OCI-M1 (cell line): ENCODE results near the gene SORBS1.

Experiments used
- DNase-seq: peaks from one replicate; lab custom pipeline; 2025; lab: John Stamatoyannopoulos, UW

SORBS1 gene

DNA sequence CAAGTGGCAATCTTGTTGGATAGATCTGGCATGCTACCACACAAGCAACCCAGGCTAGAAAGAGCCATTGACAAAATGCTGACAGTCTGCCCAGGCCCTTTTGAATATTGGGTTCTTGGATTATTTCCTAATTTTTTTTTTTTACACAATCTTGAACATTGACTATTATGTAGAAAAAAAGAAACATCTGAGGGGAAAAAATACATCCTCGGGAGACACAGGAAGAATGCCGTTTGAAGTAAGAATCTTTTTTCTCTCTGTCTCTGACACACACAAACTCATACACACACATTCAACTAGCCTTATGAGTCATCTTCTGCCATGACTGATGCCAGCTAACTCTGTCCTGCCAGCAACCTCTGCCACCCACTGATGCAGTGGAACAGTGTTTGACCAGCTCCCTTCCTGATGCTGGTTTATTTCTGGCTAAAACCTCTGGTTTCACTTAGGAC lies 47.2 kb downstream of the SORBS1 start:
- DNase-seq = no peak

DNA sequence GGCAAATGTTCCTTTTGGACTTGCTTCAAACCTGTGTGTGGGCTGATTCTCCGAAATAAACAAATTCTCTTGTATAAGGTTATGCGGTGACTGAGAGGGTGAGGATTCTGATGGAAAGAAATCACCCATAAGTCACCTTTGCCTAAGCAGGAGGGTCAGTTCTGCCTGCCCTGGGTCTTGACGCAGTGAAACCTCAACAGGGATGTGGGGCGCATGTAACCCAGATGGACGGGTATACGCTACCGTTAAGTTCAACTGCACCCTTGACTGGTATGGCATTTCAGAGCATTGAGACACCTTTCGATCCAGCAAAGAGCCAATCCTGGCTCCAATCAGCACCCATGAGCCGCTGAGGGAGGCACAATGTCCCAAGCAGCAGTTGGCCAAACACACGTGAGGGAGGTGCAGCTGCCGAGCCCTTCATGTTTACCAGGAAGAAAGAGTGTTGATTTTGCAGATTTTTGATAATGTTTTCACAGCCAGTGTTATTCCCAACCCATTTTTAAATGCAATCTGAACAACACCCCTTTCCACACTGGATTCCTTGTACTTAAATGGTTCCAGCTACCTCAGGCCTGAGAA lies 48.1 kb downstream of the SORBS1 start:
- DNase-seq = no peak

- no peak for DNase-seq
Observed at GRCh38 chr10:95511314-95511713, 49.9 kb downstream of the SORBS1 start.

DNA sequence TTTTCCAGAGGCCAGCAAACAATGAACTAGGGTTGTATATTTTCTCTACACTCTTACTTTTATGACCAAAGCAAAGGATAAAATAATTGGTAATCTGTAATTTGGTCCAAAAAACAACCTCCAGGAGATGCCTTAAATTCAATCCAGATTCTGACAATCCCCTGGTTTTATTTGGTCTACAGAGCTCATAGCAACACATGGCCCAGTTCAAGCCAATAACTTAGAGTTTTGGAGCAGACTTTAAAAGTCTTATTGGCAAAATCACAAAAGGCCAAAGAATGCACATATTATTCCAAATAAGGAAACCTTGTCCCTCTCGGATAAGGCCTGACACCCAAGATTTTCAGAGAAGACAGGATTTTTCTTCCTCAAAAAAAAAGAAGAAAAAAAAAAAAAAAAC lies 51.9 kb downstream of the SORBS1 start:
- DNase-seq = no peak

DNA sequence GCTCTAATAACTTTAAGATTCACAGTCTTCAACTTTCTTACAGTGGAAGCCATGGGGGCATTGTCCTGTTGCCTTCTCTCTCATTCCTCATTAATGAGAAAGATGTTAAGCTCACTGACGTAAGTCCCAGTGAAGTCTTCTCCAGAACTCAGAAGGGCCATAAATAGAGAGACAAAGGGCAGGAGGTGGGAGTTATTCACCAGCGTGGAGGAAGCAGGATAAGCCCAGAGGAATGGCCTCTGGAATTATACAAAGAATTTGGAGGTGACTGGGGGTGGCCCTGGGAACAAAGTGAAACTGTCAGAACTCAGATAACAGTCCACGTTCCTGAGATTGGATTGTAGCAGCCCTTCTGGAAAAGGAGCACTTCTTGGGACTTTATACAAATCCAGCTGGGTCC lies 52.4 kb downstream of the SORBS1 start:
- no peak for DNase-seq

DNA sequence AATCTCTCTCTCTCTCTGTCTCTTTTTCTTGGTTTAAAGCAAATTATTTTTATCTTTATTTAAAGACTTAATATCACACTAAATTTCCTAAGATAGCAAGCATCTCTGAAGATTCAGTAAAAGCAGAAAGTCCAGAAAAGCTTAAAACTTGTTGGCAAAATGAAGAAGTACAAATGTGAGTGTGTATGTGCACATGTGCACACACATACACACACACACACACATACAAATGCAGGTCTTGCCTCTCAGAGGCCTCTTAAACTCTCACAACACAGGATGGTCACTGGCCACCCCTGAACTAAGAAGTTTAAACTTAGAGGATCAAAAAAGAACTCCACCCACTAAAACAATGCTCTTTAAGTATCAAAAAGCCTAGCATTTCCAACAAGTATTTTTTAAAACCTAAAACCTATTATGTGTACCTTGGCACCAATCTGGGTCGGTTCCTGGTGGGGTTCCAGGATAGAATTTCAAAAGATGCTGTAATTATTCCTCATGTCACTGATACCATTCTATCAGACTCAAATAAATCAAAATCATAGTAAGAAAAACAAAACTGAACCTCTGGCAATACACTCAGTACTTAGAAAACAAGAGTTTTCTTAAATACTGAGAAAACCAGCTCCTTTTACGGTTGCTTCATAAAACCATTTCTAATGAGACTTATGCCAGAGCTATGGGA lies 55.0 kb downstream of the SORBS1 start:
- peak; percentile 24 for DNase-seq

GRCh38 chr10:95505641-95506040 lies 55.5 kb downstream of the SORBS1 start:
- DNase-seq = no peak

DNA sequence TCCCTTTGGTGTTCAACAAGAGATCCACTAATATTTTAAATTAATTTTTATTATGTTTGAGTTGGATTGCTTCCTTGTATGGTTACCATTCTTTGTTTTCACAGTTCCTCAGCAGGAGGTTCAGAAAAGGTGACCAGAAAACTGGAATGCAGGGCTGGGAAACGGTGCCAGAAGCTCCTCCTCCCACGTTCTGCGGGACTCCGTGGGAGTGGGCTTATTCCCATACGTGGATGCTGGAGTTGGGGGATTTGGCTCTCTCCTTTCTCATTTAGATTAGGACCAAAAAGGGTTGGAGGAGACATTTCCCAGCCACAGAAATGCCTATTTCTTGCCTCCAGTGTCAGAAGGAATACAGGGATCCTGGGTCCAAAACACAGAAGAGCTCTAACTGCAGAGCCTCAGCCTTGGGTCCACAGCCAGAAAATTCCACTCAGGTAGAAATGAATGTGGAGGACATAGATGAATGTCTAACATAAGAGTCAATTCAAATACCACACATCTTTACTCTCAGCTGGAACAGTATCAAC lies 56.0 kb downstream of the SORBS1 start:
- no peak for DNase-seq

- peak; percentile 78 for DNase-seq
Observed at GRCh38 chr10:95504246-95504691, 56.9 kb downstream of the SORBS1 start.

GRCh38 chr10:95503526-95503925 lies 57.6 kb downstream of the SORBS1 start:
- DNase-seq = no peak

DNA sequence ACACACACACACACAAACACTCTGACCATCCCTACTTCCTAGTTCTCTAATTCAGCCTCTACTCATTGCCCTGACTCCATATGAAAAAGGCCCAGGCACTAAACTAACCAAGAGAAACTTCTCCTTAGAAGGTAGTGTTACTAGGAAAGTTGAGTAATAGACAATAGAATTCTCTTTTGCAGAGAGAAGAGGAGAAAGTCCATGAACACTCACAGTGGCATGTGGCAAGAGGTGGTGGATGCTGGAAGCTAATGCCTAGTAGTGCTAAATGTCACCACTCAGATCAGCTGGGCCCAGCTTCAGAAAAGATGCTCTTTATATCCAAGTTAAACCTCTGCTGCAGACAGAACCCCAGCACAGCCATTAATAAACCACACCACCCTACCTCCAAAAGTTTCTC lies 58.2 kb downstream of the SORBS1 start:
- DNase-seq = no peak

DNA sequence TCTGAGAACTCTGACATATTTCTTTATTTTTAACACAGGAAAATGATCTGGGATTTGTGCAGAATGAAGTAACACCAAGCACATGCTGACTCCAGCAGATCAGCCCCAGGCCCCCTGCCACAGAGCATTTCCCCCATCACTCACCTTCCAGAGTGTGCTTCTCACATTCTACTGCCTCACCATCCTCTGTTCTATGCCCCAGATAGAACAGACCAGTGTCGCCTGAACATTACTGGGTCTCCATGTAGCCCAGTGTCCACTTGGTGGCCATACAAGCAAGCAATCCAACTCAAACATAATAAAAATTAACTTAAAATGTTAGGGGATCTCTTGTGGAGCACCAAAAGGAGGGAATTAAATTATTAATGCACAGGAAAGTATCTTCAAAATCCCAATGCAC lies 58.8 kb downstream of the SORBS1 start:
- peak; percentile 62 for DNase-seq

DNA sequence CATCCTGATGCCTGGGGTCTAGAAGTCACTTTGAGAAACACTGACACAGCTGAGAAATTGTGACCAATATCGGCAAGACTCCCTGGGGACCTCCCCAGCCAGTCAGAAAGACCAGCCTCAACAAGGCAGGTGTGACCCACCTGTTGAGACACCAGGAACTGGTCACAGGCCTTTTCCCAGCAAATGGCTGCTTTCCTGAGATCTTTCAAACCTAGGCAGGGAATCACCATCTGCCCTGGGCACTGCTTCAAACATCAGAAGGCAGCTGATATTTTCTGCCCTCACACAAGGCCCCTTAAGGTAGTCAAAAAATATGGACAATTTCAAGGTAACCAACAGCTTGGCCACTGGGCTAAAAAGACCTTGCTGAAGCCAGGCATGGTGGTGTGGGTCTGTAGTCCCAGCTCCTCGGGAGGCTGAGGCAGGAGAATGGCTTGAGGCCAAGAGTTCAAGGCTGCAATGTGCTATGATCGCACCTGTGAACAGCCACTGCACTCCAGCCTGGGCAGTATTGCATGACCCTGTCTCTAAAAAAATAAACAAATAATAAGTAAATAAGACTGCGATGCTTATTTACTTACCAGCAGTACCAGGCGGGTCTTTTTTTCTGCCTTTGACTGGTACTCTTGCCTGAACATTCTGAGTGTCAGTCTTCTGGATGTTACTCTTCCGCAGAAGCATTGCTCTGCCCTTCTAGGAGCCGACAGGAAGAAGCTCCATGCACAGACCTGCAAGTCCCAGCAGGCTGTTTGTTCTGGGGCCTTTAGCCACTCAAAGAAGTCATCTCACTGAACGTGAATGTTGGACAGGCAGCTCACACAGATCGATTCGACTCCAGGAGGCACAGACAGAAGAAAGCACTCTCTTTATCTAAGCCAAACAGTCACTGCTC lies 59.7 kb downstream of the SORBS1 start:
- DNase-seq = peak; percentile 56

- DNase-seq = no peak
Observed at GRCh38 chr10:95500649-95501048, 60.5 kb downstream of the SORBS1 start.

- DNase-seq = no peak
Observed at GRCh38 chr10:95500097-95500496, 61.1 kb downstream of the SORBS1 start.

DNA sequence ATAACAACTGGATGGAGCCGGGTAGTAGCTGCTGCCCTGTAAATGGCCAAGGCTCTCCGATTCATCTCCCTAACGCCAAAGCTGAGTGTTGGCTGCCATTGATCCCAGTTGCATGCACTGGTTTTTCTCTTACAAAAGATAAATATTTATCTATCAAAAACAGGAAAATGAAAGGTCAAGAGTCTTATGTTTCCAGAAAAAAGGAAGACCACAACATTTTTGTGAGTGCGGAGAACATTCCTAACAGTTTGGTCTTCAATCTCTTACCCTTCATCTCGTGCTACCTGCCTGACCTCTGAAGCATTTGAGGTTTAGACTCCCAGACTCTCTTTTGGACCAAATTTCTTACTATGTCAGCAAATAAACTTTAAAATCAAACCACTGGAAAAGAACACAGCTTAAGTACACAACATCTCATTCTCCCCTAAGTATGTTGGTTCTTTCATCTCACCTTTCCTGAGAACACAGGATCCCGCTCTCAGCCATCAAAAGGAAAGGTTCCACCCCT lies 61.6 kb downstream of the SORBS1 start:
- DNase-seq = no peak

DNA sequence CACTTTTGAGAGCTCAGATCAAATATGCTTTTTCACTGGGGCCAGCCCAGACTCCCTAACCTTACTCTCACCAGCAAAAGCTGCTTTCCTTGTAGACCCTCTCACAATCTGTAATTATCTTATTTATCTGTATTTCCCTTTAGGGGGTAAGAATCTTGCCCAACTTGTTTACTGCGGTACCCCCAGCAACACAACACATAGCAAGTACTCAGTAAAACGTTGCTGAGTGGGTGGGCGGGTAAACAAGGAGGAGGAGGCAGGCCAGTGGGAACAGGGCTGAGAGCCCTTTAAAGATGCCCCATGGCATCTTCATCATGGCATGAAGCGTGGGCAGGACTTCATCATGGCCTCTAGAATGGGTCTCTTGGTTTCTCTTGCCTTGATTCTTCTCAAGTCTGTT lies 64.2 kb downstream of the SORBS1 start:
- no peak for DNase-seq

DNA sequence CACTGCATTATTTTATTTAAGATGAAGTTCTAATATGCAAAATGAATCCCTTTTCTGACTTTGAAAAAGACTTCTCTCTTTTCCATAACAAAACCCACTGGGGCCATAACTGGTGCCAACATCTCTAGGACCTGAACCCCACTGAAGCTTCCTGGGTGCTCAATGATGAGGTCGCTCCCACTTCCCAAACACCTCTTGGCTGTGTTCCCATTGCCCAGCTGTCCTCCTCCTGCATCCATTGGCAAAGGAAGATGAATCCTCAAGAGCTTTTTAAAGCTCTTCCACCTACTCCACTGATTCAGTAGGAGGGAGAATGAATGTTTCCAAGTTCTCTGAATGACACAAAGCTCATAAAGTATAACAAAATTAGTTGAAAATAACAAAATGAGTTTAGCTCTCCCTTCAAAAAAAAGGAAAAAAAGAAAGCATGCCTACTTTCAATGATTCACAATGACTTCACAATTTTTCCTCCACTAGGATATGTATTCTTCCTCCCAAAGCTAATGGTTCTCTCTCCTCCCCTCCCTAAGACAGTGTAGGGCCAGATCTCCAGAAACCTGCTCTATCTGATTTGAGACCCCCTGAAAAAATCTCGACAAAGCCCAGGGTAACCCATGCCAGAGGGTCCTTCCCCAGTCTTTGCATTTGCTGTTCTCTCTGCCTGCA lies 64.8 kb downstream of the SORBS1 start:
- no peak for DNase-seq

DNA sequence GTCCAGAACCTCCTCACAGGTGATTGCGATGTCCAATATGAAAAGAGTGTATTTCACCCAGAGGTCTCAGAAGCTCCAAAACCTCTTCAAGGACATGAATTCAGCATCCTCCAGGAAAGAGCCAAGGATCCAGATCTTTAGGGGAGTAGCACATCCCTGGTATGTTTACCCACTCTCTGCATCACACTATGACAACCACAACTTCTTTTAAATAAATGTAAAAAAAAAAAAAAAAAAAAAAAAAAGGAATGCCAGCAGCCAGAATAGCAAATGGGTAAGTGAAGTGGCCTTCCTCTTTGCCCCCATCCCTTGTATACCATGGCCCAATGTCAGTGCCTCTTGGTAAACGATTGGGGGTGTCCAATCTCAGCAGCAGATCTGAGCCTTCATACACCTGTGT lies 67.3 kb downstream of the SORBS1 start:
- DNase-seq = no peak

DNA sequence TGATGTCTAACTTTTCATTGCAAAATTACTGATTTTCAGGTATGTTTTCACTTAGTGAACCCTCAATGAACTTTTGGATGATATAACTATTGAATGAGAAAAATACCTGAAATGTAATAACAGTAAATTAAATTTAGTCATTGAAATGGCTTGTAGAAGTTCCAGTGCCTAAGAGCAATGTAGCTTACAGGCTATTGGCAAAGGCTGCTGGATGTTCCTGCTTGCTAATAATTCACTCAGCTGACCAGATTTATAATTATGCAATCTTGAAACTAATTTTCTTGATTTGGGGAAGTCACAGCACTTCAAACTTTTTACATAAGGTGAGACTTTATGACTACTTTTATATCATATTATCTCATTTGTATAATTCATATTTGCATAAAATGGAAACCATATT lies 73.2 kb downstream of the SORBS1 start:
- DNase-seq = no peak

- DNase-seq = peak; percentile 27
Observed at GRCh38 chr10:95485056-95485844, 75.9 kb downstream of the SORBS1 start.
